IPS-NIHi7 (cell line): ENCODE data around the gene MYDGF.
"Not testable (repeated sequence)": the region's sequence is repeated elsewhere in the genome, so short reads cannot be mapped to it uniquely, and the experiment has no call there.

Experiments
- DNase-seq: peaks from one replicate; pipeline ENCODE4 v3.0.0; 2012; ENCODE audit warnings: mixed read lengths; ENCODE audit errors: extremely low spot score

Gene MYDGF

GRCh38 chr19:4669723-4670480 lies at the start of gene MYDGF:
TSS of gene MYDGF (minus strand) at chr19:4670342. CDS start at chr19:4670334, 8 bp downstream.
- peak; percentile 100 for DNase-seq

DNA sequence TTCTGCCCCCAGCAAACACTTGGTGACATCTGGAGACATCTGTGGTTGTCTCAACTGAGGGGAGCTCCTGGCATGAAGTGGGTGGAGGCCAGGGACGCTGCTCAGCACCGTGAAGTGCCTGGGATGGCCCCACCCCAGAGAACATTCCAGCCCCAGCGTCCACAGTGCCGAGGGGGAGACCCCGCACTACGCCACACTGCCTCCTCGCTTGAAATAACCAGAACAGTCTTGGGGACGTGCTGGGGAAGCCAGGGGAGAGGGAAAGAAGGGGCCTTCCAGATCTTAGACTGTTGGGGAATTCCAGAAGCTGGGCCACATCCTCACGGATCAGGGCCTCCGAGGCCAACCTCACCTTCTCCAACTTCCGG lies 49.3 kb upstream of the MYDGF start:
- DNase-seq = no peak

GRCh38 chr19:4717966-4718701 lies 48.0 kb upstream of the MYDGF start:
- DNase-seq = no peak

GRCh38 chr19:4717191-4717965 lies 47.2 kb upstream of the MYDGF start:
- DNase-seq = no peak

GRCh38 chr19:4715529-4716221 lies 45.5 kb upstream of the MYDGF start:
- DNase-seq = no peak

DNA sequence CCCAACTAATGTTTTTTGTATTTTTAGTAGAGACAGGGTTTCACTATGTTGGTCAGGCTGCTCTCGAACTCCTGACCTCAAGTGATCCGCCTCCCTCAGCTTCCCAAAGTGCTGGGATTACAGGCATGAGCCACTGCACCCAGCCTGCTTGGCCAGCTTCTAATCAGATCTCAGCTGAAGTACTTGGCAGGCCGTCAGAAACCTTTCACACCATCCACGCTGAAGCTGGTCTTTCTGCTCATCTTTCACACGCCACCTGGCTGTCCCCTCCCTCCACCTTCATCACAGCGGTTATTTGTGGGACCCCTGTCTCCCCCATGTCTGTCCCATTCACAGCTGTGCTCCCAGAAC lies 45.0 kb upstream of the MYDGF start:
- not testable (repeated sequence) for DNase-seq

DNA sequence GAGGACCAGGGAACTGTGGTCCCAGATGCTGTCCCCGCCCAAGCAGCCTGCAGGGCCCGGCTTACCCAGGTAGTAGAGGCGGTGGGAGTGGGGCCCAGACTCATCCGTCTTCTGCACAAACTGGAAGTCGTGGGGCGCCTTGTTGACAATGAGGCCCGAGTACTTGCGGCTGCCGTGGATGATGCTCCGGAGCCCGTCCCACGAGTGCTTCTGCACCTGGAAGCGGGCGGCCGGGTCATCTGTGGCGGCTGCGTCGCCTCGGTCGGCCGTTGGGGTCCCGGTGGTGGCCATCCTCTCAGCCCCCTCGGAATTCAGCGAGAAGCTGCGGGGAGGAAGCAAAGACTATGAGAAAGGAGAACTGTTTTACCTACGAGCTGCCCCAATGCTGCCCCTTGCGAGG lies 43.9 kb upstream of the MYDGF start:
- no peak for DNase-seq

DNA sequence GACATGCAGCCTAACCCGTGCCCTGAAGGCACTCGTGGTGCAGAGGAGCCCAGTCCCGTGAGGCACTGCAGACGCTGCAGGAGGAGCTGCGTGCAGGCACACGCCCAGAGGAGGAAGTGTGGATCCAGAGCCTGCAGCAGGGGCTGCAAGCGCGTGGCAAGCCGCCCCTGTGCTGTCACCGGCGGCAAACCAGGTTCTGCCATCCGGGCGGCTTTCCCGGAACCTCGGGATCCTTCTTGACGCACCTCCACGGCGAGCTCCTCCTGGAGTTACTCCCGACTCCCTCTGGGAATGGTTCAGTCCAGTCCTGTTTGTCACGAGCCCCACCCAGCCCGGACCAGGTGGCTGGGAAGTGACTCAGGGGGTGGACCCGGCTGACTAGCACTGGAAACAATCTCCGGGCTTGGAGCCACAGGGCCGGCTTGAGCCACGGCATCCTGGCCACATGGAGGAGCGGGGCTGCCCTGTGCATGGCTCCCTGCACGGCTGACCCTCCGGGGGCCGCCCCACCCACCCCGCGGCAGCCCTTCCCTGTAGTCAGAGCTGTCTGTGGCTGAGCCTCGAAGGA lies 43.3 kb upstream of the MYDGF start:
- no peak for DNase-seq

DNA sequence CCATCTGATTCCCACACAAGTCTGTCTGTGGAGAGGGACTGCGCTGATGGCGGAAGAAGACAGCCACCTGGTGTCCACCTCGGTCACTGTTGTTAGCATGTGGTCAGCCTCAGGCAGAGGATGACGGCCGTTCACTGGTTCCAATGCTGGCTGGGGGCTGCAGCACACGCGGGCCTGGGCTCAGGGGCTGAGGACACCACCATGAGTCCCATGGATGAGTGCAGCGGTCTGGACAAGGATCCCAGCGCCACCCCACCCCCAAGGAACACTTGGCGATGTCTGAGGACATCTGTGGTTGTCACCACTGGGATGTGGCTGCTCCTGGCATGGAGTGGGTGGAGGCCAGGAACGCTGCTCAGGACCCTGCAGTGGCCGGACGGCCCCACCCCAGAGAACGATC lies 42.6 kb upstream of the MYDGF start:
- DNase-seq = no peak

DNA sequence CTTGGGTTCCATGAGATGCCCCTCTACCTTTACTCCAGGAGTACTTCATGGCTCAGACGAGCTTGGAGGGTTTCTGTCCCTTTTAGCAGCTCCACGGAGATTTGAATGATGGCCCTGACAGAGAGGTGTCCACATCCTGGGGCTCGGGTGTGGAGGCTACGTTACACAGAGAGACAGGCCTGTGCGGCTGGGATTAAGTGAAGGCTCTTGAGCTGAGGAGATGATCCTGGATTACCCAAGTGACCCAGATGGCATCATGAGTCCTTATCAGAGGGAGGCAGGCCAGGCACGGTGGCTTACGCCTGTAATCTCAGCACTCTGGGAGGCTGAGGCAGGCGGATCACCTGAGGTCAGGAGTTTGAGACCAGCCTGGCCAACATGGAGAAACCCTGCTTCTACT lies 41.1 kb upstream of the MYDGF start:
- no peak for DNase-seq

DNA sequence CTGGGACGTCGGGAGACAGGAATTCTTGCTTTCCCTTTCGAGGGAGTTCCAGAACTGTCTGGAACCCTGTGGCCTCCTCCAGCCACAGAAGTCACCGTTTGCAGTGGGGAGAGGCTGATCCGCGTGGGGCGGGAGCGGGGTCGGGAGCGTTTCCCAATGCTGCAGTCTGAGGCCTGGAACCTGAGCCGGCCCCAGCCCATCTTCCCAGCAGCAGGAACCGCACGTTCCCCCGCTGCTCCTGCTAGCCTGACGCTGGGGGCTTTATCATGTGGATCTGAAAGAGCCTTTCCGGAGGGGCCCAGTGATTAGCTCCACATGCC lies 40.1 kb upstream of the MYDGF start:
- DNase-seq = no peak

- DNase-seq = no peak
Observed at GRCh38 chr19:4709440-4710280, 39.5 kb upstream of the MYDGF start.

DNA sequence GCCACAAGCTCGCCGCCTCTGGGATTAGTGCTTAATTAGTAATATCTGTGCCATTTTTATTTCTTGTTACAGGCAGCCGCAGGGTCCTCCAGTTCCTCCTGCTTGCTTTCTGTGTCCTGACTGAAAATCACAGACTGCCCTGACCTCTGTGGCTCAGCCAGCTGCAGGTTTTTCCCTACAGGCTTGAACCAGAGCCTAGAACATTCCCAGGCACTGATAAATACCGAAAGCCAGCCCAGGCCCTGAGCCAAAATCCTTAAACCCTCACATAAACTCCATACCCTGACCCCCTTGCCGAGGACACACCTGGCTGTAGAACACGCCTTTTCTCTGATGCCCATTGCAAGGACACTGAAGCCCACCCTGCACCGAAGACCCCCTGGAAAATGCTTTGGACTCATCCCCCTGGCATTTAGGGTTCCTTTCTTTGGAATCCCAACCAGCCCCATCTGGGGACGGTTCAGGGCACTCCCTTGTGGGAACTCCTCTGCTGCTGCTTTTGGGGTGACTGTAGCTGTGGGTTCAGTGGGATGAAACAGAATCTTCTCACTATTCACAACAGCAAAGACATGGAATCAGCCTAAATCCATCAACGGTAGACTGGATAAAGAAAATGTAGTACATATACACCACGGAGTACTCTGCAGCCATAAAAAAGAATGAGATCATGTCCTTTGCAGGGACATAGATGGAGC lies 38.0 kb upstream of the MYDGF start:
- DNase-seq = no peak

DNA sequence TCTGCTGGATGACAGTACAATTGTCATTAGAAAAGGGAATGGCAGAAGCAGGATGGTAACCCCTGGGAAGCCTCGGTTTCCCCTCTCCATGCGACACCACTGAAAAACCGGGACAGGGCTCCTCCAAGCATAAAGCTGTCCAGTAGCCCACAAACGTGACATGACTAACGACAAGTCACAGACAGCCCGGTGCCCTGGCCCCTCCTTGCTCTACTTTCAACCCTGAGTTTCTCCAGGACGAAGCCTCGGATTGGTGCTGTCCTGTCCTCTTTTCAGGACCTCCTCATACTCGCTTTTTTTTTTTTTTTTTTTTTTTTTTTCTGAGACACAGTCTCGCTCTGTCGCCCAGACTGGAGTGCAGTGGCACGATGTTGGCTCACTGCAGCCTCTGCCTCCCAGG lies 37.2 kb upstream of the MYDGF start:
- DNase-seq = no peak

DNA sequence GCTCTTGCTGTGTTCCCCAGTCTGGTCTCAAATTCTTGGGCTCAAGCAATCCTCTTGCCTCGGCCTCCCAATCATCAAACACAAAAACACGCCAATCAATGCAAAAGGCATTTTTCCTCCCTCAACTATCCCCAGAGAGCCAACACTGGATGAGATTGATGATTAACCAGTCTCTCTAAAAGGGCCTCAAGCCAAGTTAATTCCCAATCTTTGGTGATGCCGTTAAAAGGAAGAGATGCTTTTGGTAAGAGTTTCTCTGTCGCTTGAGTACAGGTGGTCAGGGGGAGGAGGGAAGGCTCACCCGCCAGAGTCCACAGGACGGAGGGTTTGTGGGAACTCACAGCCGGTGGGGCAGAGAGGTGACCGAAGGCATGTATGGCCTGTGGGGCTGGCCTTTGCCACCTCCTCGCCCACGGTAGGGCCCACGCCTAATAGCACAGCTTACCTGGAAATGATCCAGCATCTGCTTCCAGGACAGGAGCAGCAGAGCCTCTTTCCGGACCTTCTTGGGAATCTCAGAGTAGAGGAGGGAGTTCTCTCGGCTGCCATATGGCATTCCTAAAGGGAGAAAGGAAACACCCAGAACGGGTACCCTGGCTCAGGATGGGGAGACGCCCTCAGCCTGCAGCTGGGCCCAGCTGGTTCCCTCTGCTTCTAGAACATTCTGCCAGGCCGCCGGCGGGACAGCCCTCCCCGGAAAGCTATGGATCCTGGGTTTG lies 35.4 kb upstream of the MYDGF start:
- no peak for DNase-seq

GRCh38 chr19:4704317-4704673 lies 34.2 kb upstream of the MYDGF start:
- no peak for DNase-seq

- DNase-seq = no peak
Observed at GRCh38 chr19:4703671-4704316, 33.7 kb upstream of the MYDGF start.

DNA sequence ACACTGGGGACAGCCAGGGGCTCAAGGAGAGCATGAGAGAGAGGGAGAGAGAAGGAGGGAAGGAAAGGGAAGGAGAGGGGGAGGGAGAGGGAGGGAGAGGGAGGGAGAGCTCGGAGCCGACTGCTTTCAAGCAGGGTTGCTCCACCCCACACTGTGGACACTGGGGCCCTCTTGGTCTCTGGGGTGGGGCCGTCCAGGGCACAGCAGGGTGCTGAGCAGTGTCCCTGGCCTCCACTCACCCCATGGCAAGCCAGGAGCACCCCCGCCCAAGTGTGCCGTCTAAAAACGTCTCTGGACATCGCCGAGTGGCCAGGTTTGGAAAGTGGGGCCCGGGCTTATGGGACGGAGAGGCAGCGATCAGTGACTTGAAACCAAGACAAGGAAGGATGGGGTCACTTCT lies 32.6 kb upstream of the MYDGF start:
- no peak for DNase-seq

GRCh38 chr19:4701557-4701956 lies 31.4 kb upstream of the MYDGF start:
- no peak for DNase-seq

GRCh38 chr19:4700693-4700970 lies 30.5 kb upstream of the MYDGF start:
- peak; percentile 37 for DNase-seq
